Hepatic stellate cell (primary cell): ENCODE results near the gene PPP1R3F.
A peak's percentile ranks its signal among the peaks of the same experiment; 100 is the strongest.
"Not testable (repeated sequence)": the region's sequence is repeated elsewhere in the genome, so short reads cannot be mapped to it uniquely, and the experiment has no call there.

Experiments
- DNase-seq: peaks from one replicate; pipeline ENCODE4 v3.0.0; 2011; ENCODE audit warnings: low spot score

Gene PPP1R3F

DNA sequence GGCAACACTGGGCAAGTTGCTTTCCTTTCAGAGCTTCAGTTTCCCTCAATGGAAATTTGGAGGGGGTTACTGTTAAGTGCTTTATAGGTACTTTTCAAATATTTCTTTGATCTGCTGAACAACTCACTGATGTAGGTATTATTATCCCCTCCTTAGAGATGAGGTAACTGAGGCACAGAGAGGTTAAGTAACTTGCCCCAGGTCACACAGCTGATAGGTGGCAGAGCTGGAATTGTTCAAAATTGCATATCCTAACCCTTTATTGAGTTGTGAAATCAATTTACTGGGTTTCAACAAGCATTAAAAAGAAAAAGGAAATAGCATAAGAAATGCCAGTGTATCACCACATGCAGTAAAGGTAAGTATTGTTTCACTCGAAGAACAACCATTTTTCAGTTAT, 6.6 kb downstream of the PPP1R3F start:
- no peak for DNase-seq

DNA sequence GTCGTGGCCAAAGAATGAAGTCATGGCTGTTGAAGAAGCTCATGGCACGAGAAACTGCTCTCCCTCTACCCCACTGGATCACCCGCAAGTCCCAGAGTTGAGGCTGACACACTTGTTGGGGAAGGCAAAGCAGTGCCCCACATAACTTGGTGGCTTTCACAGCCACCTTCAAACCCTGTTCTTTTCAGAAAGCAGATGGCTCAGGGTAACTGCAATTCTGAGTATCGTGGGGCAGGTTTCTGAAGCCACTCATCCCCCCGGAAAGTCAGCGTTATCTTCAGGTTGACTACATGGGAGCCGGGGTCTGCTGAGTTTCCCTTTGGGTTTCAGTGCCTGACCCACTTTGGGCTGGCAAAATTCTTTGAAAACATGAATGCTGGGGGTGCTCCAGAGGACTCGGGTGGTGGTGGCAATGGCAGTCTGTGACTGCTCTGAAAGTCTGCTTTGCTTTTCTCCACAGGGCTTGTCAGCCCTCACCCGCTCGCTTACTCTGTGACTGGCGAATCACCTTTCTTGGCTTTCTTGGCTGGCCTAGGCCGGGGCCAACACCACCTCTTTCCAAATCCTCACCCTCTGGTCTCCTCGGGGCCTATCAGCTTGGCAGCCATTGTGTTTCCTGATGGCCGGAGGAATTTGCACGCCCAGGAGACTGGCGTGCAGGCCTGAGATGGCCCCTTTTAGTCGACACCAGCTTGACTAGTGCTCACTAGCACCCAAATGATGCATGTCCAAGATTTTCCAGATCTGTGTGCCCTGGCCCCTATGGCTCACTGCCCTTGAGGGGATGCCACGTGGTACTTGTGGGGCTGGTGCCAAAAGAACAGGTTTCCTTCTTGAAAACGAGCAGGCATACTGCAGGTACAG, 7.3 kb downstream of the PPP1R3F start:
- no peak for DNase-seq

DNA sequence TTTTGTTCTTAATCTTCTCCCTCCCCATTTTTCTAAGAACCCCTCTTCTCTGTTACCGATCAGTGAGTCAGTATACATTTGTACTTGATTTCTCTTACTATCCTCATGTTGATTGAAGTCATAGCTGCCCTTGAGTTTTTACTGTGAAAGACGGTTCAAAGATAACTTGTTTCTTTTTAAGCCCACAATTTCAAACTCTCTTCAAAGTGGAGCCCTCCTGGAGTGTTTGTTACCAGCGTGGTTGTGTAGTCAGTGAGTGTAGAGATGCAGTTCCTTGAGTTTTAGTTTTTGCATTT, 7.9 kb downstream of the PPP1R3F start:
- no peak for DNase-seq

DNA sequence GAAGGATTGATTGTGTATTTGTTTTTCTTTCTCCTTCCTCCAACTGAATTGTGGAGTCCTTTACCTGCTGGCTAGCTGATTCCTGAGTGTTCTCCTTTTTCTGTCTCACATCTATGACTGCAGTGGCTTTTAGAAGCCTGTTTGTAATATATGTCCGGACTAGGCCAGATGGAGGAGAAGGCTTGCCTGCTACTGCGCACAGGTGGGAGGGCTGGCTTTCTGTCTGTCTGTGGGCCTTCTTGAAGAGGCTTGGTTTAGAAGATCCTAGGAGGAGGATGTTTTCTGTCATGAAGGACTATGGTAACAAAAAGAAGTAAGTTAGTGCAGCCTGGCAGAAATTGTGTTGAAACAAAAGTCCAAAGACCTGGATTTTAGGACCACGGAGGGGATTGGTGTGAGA, 8.5 kb downstream of the PPP1R3F start:
- DNase-seq, result no peak

DNA sequence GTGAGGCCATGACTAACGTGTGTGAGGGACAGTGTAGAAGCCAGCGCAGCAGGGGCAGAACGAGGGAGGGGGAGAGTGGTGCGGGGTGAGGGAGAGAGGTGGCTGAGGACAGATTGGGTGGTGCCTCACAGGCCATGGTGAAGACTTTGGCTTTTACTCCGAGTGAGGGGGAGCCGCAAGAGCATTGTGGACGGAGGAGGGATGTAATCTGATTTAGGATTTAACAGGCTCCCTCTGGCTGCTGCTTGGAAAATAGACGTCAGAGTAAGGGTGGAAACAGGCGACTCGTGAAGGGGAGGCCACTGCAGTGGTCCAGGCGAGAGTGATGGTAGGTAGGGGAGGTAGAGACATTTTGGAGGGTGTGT, 13.0 kb downstream of the PPP1R3F start:
- DNase-seq, result peak; percentile 27

DNA sequence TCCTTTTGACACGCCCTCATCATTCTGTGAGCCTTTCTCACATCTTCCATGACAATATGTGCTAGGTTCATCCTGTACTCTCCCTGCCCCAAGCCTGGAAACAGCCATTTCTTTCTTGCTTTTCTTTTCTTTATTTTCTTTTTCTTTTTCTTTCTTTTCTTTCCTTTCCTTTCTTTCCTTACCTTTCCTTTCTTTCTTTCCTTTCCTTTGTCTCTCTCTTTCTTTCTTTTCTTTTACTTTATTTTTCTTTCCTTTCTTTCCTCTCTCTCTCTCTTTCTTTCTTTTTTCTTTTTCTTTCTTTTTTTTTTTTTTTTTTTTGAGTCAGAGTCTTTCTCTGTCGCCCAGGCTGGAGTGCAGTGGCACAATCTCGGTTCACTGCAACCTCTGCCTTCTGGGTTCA, 14.6 kb downstream of the PPP1R3F start:
- no peak for DNase-seq

DNA sequence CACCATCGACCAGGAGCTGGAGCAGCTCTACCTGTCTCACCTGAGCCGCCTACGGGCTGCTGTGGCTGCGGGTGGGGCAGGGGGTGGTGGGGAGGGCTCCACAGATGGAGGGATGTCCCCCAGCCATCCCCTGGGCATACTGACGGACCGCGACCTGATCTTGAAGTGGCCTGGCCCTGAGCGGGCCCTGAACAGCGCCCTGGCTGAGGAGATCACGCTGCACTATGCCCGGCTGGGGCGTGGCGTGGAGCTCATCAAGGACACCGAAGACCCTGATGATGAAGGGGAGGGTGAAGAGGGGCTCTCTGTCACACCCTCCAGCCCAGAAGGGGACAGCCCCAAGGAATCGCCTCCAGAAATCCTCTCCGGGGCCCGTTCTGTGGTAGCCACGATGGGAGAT, 16.5 kb downstream of the PPP1R3F start:
- DNase-seq, result no peak

DNA sequence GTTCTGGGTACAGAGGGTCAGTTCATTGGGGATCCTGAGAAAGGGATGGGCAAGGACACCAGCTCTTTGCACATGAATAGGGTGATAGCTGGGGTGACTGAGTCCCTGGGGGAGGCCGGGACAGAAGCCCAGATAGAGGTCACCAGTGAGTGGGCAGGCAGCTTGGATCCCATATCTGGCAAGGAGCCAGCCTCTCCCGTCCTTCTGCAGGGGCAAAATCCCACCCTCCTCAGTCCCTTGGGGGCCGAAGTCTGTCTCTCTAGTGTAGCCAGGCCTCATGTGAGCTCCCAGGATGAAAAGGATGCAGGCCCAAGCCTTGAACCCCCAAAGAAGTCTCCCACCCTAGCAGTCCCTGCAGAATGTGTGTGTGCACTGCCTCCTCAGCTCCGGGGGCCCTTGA, 17.0 kb downstream of the PPP1R3F start:
- no peak for DNase-seq

DNA sequence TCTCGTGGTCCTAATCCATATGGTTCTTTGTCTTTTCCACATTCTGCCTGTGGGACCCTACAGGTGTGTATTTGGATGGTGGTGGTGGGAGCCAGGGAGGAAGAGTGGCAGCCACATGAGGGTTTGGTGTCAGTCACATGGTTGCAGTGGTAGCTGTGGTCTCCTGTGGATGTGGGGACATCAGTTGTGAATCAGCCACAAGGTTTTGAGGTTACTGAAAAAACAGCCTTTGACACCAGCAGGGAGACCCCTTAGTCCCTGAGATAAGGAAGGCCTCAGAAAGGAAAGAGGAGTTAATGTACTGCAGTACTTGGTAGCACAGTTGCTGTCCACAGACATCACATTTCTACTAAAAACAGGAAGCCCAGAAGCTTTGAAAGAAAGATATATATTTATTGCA, 18.1 kb downstream of the PPP1R3F start:
- no peak for DNase-seq

DNA sequence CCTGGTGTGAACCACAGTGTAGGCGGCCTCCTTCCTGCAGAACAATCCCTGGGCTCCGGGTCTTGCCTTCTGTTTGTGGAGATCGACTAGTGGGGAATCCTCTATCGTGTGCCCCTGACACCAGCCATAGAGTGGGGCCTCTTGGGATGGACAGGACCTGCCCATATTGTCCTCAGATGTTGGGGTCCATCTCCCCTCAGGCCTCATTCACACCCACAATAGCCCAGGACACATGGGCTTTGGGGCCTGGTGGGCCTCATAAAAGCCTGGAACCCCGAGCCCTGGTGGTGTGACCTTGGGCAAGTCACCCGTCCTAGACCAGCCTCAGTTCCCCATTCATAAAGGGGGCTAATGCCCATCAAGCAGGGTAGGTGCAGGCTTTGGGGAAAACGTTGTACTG, 20.6 kb downstream of the PPP1R3F start:
- no peak for DNase-seq

DNA sequence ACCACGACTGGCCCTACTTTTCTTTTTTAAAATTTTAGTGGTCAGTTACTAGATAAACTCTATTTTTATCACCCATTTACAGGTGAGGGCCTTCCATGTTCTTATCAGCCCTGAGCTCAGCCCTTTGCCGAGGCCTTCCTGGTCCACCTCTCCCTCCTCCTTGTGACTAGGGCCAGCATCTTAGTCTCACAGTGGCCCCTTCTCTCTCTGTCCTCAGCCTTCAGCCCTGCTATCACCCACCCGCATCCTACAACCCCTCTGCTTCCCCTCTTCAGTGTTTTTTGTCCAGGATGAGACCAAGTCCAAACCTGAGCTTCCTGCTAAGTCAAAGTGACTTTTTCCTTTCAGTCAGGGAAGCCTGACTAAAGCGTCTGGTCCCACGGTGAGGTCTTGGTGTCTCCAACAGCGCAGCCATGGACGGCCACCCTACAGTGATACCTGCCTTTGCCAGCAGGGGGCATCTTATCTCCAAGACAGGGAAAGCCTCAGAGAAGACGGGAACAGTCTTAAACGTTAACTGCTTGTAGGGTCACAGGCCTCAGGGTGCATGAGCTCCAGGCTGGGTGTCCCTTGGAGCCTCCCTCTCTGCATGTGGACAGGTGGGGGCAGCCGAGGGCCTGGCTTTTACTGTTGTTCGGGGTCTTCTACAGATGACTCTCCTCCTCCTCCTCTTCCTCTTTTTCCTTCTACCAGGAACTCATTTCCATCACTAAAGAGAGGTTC, 22.2 kb downstream of the PPP1R3F start:
- DNase-seq, result peak; percentile 31

DNA sequence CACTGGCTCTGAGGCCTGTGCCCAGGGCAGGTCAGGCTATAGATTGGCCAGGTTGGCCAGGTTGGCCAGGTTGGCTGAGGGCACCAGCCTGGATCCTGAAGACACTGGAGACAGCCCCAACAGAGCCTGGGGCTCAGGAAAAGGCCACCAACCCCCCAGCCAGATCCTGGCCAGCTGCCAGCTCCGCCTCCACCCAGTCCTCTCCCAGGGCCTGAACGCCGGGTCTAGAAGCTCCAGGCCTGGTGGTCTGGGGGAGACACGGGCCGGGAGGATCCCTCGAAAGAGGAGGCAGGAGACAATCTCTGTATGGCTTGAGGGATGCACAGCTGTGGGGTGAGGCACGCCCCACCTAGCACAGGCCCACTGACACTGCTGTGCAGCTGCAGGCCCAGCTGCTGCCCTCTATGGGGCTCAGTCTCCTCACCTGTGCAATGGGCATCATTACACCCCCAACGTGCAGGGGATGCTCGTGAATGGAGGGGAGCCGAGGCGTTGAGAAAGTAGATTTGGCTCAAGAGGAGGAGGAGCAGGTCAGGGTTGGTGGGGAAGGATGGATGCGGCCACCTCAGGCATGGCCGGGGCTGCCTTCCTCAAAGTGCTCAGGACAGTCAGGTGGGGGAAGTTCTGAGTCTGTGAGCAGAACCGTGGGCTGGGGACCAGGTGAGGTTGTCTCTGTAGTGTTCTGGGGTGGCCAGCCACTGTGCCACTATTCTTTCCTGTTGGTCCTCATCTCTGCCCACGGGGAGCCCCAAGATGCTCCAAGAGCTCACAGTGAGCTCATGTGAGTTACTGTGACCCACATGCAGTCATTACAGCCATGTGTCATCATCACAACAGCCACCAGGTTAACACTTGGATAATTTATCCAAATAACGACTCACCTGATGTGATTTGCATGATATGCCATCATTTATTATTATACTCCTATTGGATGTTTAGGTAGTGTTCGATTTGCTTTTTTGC, 23.1 kb downstream of the PPP1R3F start:
- no peak for DNase-seq

DNA sequence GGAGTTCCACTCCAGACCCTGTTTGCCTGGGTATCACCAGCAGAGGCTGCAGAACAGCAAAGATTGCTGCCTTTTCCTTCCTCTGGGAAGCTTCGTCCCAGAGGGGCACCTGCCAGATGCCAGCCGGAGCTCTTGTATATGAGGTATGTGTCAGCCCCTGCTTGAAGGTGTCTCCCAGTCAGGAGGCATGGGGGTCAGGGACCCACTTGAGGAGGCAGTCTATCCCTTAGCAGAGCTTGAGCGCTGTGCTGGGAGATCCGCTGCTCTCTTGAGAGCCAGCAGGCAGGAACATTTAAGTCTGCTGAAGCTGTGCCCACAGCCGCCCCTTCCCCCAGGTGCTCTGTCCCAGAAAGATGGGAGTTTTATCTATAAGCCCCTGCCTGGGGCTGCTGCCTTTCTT, 29.7 kb downstream of the PPP1R3F start:
- DNase-seq, result not testable (repeated sequence)

DNA sequence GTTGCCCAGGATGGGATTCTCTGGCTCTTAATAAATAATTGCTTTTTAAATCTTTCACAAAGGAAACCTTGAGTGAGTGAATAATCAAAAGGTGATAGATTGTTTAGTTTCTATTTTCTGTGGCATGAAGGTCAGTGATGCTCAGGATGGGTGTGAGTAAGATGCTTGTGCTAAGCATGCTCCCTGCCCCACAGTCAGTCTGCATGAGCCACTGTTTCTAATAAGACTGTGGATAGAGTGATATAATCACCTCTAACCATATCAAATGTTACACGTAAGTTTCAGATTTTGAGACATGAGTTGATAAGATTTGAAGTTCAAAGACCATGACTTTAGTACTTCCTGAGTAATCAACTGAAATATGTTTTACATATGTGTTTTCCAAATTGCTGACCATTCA, 31.1 kb downstream of the PPP1R3F start:
- no peak for DNase-seq

DNA sequence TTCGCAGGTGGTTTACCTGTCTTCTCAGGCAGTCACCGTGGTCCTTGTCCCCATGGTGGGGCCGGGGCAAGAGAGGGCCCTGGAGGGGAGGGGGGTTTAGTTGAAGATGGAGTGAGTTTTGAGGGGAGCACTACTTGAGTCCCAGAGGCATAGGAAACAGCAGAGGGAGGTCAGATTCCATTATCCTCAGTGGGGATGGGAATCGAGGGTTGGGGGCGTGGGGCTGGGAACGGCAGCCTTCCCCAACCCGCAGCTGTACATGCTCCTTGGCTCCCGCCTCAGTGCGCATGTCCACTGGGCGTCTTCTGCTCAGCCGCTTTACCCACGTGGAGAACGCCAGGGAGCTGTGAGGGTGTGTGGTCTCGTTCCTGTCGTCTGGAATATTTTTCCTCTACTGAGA, 33.8 kb downstream of the PPP1R3F start, which contains the start of gene GAGE10:
TSS of gene GAGE10 (plus strand) at position 301 of the 400 bp plus-strand sequence. CDS start 1,214 bp downstream, outside the sequence.
- DNase-seq, result no peak

DNA sequence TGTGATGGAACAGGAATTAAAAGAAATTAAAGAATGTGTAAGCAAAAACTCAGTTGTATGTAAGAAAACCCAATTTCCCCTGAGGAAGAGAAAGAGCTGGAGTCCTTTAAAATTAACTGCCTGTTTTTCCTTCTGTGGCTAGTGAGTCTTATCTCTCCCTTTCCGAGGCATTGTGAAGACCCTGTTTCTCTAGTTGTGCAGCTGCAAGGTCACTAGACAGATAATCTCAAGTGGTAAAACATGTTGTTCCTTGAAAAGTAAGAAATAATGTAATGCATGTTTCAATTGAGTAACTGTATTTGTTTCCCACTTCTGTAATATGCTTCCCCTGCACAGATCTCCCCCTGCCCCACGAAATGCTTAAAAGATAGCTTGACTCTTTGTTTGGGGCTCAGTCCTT, 38.2 kb downstream of the PPP1R3F start:
- DNase-seq, result not testable (repeated sequence)

DNA sequence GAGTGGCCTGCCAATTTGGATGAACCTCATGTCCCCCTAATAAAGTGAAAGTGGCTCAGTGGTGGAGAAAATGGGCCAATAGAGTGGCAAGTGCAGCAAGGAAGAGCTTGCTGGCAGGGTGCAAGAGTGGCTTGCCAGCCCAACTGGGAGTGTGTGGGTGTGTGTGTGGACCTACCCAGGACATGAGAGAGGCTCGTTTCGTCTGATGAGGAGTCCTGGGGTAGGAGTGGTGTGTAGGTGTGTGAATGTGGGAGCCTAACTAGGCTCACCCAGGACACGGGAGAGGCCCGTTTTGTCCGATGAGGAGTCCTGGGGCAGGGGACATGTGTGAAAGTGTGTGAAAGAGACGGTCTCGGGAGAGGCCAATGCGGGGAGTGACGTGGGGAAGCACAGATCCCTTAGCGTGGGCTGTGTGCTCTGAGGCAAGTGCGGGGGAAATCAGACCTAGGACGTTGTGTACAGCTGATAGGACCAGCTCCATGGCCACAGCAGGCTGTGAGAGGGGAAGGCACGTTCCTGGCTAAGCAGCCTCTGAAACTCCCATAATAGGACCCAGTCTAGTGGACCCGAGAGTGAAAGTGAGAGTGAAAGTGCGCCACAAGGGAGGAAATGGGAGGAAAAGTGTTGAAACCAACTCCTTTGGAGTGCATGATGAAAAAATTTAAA, 39.1 kb downstream of the PPP1R3F start:
- peak; percentile 26 for DNase-seq

DNA sequence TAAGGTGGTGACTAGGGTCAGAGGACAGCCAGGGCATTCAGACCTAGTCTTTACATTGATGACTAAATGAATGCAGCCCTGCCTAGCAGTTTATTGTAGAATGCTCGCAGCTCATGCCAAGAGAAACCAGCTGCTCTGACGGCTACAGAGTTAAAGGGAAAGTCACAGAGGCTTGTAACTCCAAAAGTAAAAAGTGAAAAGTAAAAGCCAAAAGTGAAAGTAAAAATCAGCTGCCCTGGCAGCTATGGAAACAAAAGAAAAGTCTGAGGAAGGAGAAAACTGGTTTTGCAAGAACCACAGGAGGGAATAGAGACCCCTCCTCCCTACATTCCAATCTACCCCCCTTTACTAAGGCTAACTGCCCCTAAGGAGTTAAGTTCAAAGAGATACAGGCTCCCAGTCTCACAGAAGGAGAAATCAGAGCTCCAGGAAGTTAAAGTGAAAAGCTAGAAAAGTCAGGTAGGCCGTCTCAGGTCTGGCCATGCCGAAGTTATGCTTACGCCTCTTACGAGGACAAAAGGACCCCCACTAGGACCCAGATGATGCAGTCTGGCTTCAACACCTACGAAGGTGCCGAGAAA, 39.9 kb downstream of the PPP1R3F start:
- no peak for DNase-seq

DNA sequence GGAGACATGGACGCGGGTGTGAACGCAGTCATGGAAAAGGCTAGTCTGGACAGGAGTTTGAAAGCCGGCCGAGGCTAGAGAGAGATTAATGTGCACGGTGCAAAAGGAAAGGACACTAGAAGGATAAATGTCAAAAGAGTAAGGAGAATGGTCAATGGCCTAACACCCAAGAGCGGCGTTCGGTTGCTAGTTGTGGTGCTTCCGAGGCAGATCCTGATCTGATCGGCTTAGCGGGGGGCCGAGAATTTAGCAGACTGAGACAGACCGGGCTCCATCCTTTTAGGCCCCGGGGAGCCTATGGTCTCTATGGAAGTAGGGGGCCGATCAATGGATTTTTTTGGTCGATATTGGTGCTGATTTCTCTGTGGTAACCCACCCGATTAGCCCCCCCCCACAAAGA, 40.8 kb downstream of the PPP1R3F start:
- no peak for DNase-seq

DNA sequence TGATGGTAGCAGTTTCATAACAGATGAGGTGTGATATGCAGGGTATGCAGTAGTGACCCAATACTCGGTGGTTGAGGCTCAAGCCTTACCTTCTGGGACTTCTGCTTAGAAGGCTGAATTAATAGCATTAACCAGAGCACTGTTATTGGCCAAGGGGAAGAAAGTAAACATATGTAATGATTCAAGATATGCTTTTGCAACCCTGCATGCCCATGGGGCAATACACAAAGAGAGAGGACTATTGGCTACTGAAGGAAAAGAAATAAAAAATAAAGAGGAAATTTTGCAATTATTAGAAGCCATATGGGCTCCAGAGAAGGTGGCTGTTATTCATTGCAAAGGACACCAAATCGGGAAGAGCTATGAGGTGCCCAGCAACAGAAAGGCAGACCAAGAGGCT, 42.6 kb downstream of the PPP1R3F start:
- no peak for DNase-seq

DNA sequence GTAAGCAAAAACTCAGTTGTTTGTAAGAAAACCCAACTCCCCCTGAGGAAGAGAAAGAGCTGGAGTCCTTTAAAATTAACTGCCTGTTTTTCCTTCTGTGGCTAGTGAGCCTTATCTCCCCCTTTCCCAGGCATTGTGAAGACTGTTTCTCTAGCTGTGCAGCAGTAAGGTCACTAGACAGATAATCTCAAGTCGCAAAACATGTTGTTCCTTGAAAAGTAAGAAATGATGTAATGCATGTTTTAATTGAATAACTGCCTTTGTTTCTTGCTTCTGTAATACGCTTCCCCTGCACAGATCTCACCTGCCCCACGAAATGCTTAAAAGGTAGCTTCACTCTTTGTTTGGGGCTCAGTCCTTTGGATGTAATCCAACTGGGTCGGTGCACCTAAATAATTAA, 46.5 kb downstream of the PPP1R3F start:
- DNase-seq, result no peak

DNA sequence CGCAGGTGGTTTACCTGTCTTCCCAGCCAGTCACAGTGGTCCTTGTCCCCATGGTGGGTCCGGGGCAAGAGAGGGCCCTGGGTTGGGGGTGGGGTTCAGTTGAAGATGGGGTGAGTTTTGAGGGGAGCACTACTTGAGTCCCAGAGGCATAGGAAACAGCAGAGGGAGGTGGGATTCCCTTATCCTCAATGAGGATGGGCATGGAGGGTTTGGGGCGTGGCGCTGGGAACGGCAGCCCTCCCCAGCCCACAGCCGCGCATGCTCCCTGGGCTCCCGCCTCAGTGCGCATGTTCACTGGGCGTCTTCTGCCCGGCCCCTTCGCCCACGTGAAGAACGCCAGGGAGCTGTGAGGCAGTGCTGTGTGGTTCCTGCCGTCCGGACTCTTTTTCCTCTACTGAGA, 52.1 kb downstream of the PPP1R3F start, which contains the start of gene GAGE12J:
TSS of gene GAGE12J (plus strand) at position 301 of the 400 bp plus-strand sequence. CDS start 1,157 bp downstream, outside the sequence.
- not testable (repeated sequence) for DNase-seq
